ENCODE data around the gene PAPPA.

Gene PAPPA

DNA sequence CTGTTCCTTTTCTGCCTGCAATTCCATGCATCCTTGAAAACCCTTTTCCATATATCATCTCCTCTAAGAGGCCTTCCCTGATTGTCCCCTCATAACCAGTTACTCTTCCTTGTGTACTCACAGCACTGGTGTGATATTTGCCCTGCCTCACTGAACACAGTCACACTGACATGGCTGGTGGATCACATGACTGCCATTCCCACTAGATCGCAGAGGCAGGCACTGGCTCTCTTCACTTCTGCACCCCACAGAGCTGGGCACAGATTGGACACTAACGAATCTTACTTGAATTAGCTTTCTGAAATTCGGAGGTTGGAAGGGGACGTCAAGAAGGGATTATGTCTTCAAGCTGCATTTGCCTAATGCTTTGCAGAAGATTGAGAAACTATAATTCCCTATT, 208.0 kb downstream of the PAPPA start:
- Histone ChIP-seq H3K18ac (ENCODE audit: low read length) (no peak overlapping the region), H3K4me3 (ENCODE audit: low read length) (no peak overlapping the region), H3K4me2 (ENCODE audit: low read length) (no peak overlapping the region), H2BK5ac (ENCODE audit: low read length) (no peak overlapping the region), H3K56ac (ENCODE audit: low read length) (no peak overlapping the region), H3K27ac (ENCODE audit: low read depth, low read length) (no peak overlapping the region), H3K4ac (ENCODE audit: low read depth, low read length) (no peak overlapping the region), H2BK15ac (replicated peaks; ENCODE audit: low read depth) (no peak overlapping the region), H3K4me1 (ENCODE audit: control insufficient read depth, low read depth, low read length) (no peaks in the 10 kb centered on the region), H4K8ac (ENCODE audit: low read depth, low read length) (no peak overlapping the region), H3K79me2 (ENCODE audit: control insufficient read depth, insufficient read depth, low read length) (no peaks in the 10 kb centered on the region), H3K79me1 (ENCODE audit: low read length) (no peaks in the 10 kb centered on the region), H3K27me3 (ENCODE audit: insufficient read depth, low read length, poor library complexity) (no peaks in the 10 kb centered on the region), H2BK120ac (ENCODE audit: low read depth, low read length) (no peak overlapping the region), H3K23ac (ENCODE audit: low read length) (no peak overlapping the region), H4K5ac (ENCODE audit: low read length) (no peak overlapping the region), H3K9ac (ENCODE audit: low read length) (no peak overlapping the region), H2AK5ac (ENCODE audit: low read length) (no peak overlapping the region), H3K36me3 (ENCODE audit: control insufficient read depth, insufficient read depth, low read length) (no peaks in the 10 kb centered on the region)
- DNase-seq: no peak
- no CpG with 5 or more reads among the region's 4 CpGs for WGBS (ENCODE audit: extremely low coverage, insufficient coverage, low lambda C conversion rate)

DNA sequence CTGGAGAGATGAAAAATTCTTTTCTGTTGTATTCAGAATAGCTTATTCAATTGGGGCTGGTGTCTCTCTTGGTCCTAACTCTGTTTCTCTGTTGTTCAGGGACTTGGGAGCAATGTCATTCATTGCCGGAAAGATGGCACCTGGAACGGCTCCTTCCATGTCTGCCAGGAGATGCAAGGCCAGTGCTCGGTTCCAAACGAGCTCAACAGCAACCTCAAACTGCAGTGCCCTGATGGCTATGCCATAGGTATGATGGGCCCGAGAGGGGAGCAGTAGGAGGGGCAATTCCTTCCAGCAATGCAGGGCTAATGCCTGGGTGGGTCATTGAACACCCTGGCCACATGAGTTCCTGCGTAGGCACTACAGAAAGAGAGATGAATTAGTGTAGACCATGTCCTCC, 208.9 kb downstream of the PAPPA start:
- Histone ChIP-seq H3K4ac (ENCODE audit: low read depth, low read length) (no peak overlapping the region), H3K9ac (ENCODE audit: low read length) (no peak overlapping the region), H4K8ac (ENCODE audit: low read depth, low read length) (no peak overlapping the region), H3K23ac (ENCODE audit: low read length) (no peak overlapping the region), H3K79me2 (ENCODE audit: control insufficient read depth, insufficient read depth, low read length) (no peaks in the 10 kb centered on the region), H3K27me3 (ENCODE audit: insufficient read depth, low read length, poor library complexity) (no peaks in the 10 kb centered on the region), H3K18ac (ENCODE audit: low read length) (no peak overlapping the region), H2BK120ac (ENCODE audit: low read depth, low read length) (no peak overlapping the region), H2BK15ac (replicated peaks; ENCODE audit: low read depth) (no peak overlapping the region), H3K4me1 (ENCODE audit: control insufficient read depth, low read depth, low read length) (no peaks in the 10 kb centered on the region), H3K56ac (ENCODE audit: low read length) (no peak overlapping the region), H3K4me2 (ENCODE audit: low read length) (no peak overlapping the region), H3K79me1 (ENCODE audit: low read length) (no peaks in the 10 kb centered on the region), H3K36me3 (ENCODE audit: control insufficient read depth, insufficient read depth, low read length) (no peaks in the 10 kb centered on the region), H4K5ac (ENCODE audit: low read length) (no peak overlapping the region), H2BK5ac (ENCODE audit: low read length) (no peak overlapping the region), H2AK5ac (ENCODE audit: low read length) (no peak overlapping the region), H3K27ac (ENCODE audit: low read depth, low read length) (no peak overlapping the region), H3K4me3 (ENCODE audit: low read length) (no peak overlapping the region)
- WGBS (ENCODE audit: extremely low coverage, insufficient coverage, low lambda C conversion rate): no CpG with 5 or more reads among the region's 6 CpGs
- DNase-seq: no peak

DNA sequence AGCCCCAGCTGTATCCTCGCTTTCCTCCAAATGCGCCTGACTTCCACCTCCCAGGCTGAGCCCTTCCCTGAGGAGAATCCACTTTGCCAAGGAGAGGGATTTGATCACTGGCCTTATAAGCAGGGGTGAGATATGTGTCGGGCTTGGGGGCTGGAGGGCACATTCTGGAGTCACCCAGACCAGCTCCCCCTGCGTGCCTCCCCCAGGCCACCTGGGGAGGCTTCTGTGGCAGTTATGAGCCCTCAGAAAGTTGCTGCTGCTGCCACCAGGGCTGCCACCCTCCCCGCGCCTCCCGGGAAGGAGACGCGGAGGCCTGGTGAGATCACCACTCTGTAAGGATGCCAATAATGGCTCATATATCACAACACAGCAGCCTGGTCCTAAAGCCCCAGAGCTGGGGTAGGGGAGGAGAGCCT, 211.5 kb downstream of the PAPPA start:
- peak; percentile 19 for DNase-seq
- WGBS (ENCODE audit: extremely low coverage, insufficient coverage, low lambda C conversion rate): no CpG with 5 or more reads among the region's 9 CpGs
- Histone ChIP-seq H3K4me2 (ENCODE audit: low read length) (no peak overlapping the region), H4K8ac (ENCODE audit: low read depth, low read length) (no peak overlapping the region), H3K79me1 (ENCODE audit: low read length) (no peaks in the 10 kb centered on the region), H3K27me3 (ENCODE audit: insufficient read depth, low read length, poor library complexity) (no peaks in the 10 kb centered on the region), H3K56ac (ENCODE audit: low read length) (no peak overlapping the region), H3K27ac (ENCODE audit: low read depth, low read length) (no peak overlapping the region), H4K5ac (ENCODE audit: low read length) (no peak overlapping the region), H2BK5ac (ENCODE audit: low read length) (no peak overlapping the region), H3K36me3 (ENCODE audit: control insufficient read depth, insufficient read depth, low read length) (no peaks in the 10 kb centered on the region), H2AK5ac (ENCODE audit: low read length) (no peak overlapping the region), H3K79me2 (ENCODE audit: control insufficient read depth, insufficient read depth, low read length) (no peaks in the 10 kb centered on the region), H3K4me3 (ENCODE audit: low read length) (no peak overlapping the region), H3K4me1 (ENCODE audit: control insufficient read depth, low read depth, low read length) (no peaks in the 10 kb centered on the region), H3K9ac (ENCODE audit: low read length) (no peak overlapping the region), H3K4ac (ENCODE audit: low read depth, low read length) (no peak overlapping the region), H2BK120ac (ENCODE audit: low read depth, low read length) (no peak overlapping the region), H3K18ac (ENCODE audit: low read length) (no peak overlapping the region), H3K23ac (ENCODE audit: low read length) (no peak overlapping the region), H2BK15ac (replicated peaks; ENCODE audit: low read depth) (no peak overlapping the region)

DNA sequence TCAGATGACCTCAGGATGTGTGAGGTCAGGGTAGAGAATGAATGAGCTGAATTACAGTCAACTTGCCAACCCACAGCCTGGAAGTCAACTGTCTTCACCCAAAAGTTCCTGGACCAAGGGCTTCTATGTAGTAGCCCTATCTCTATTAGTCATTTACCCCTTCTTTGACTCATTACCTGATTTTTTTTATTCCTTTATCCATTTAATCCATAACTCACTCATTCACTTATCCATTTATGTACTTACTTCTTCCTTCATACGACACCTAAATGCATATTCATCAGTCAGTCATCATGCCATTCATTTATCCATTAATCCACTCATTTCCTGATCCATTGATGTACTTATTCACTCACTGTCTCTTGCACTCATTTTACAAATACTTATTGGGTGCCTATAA, 212.7 kb downstream of the PAPPA start:
- Histone ChIP-seq H3K36me3 (ENCODE audit: control insufficient read depth, insufficient read depth, low read length) (no peaks in the 10 kb centered on the region), H3K4me1 (ENCODE audit: control insufficient read depth, low read depth, low read length) (no peaks in the 10 kb centered on the region), H2BK15ac (replicated peaks; ENCODE audit: low read depth) (no peak overlapping the region), H3K4me2 (ENCODE audit: low read length) (no peak overlapping the region), H2BK5ac (ENCODE audit: low read length) (no peak overlapping the region), H3K27me3 (ENCODE audit: insufficient read depth, low read length, poor library complexity) (no peaks in the 10 kb centered on the region), H2BK120ac (ENCODE audit: low read depth, low read length) (no peak overlapping the region), H3K18ac (ENCODE audit: low read length) (no peak overlapping the region), H3K9ac (ENCODE audit: low read length) (no peak overlapping the region), H3K4me3 (ENCODE audit: low read length) (no peak overlapping the region), H4K5ac (ENCODE audit: low read length) (no peak overlapping the region), H3K27ac (ENCODE audit: low read depth, low read length) (no peak overlapping the region), H3K56ac (ENCODE audit: low read length) (no peak overlapping the region), H2AK5ac (ENCODE audit: low read length) (no peak overlapping the region), H3K79me1 (ENCODE audit: low read length) (no peaks in the 10 kb centered on the region), H4K8ac (ENCODE audit: low read depth, low read length) (no peak overlapping the region), H3K79me2 (ENCODE audit: control insufficient read depth, insufficient read depth, low read length) (no peaks in the 10 kb centered on the region), H3K4ac (ENCODE audit: low read depth, low read length) (no peak overlapping the region), H3K23ac (ENCODE audit: low read length) (no peak overlapping the region)
- WGBS (ENCODE audit: extremely low coverage, insufficient coverage, low lambda C conversion rate): 21% methylated on average over 1 of the region's 1 CpG
- DNase-seq: no peak

DNA sequence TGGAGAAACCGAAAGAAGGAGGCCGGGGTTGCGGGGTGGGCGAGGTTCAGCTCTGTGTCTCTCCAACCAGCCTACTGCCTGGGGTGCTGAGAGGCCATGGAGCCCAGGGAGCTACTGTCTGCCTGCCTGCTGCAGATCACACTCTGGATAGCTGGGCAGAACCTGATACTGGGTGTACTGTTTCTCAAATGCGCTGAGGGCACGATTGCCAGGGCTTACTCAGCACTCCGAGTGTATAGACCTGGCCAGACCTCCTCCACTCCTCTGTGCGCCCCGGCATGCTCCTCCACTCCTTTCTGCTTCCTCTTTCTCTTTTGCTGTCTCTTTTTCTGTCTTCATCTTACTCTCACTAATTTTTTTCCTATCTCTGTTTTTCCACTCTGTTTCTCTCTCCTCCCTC, 215.1 kb downstream of the PAPPA start:
- Histone ChIP-seq H3K79me1 (ENCODE audit: low read length) (no peaks in the 10 kb centered on the region), H2BK5ac (ENCODE audit: low read length) (no peak overlapping the region), H3K23ac (ENCODE audit: low read length) (no peak overlapping the region), H2BK120ac (ENCODE audit: low read depth, low read length) (no peak overlapping the region), H3K36me3 (ENCODE audit: control insufficient read depth, insufficient read depth, low read length) (no peaks in the 10 kb centered on the region), H3K56ac (ENCODE audit: low read length) (no peak overlapping the region), H3K79me2 (ENCODE audit: control insufficient read depth, insufficient read depth, low read length) (no peaks in the 10 kb centered on the region), H3K9ac (ENCODE audit: low read length) (no peak overlapping the region), H4K8ac (ENCODE audit: low read depth, low read length) (no peak overlapping the region), H3K27ac (ENCODE audit: low read depth, low read length) (no peak overlapping the region), H2BK15ac (replicated peaks; ENCODE audit: low read depth) (no peak overlapping the region), H3K4me3 (ENCODE audit: low read length) (no peak overlapping the region), H3K4me2 (ENCODE audit: low read length) (no peak overlapping the region), H3K4me1 (ENCODE audit: control insufficient read depth, low read depth, low read length) (no peaks in the 10 kb centered on the region), H2AK5ac (ENCODE audit: low read length) (no peak overlapping the region), H3K4ac (ENCODE audit: low read depth, low read length) (no peak overlapping the region), H4K5ac (ENCODE audit: low read length) (no peak overlapping the region), H3K27me3 (ENCODE audit: insufficient read depth, low read length, poor library complexity) (no peaks in the 10 kb centered on the region), H3K18ac (ENCODE audit: low read length) (no peak overlapping the region)
- no CpG with 5 or more reads among the region's 9 CpGs for WGBS (ENCODE audit: extremely low coverage, insufficient coverage, low lambda C conversion rate)
- no peak for DNase-seq

DNA sequence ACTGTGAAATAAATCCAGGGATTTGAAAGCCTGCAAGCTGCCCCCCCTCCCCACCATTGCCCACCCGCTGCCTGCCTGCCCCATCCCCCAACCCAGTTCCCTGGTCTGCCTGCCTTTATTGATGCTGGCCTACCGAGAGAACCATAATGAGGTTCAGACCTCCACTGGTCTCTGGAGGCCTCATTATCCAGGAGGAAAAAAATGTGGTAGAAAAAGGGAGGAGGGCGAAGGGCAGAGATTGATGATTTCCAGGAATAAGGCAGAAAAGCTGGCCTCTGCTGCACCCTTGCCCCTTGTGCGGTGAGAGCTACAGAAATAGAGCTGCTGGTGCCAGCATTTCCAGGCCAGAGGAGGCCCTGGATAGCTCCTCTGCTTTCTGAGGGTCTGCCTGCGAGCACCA, 216.1 kb downstream of the PAPPA start:
- Histone ChIP-seq H3K9ac (ENCODE audit: low read length) (no peak overlapping the region), H3K4me1 (ENCODE audit: control insufficient read depth, low read depth, low read length) (no peaks in the 10 kb centered on the region), H2BK15ac (replicated peaks; ENCODE audit: low read depth) (no peak overlapping the region), H3K27me3 (ENCODE audit: insufficient read depth, low read length, poor library complexity) (no peaks in the 10 kb centered on the region), H2AK5ac (ENCODE audit: low read length) (no peak overlapping the region), H4K8ac (ENCODE audit: low read depth, low read length) (no peak overlapping the region), H3K23ac (ENCODE audit: low read length) (no peak overlapping the region), H3K36me3 (ENCODE audit: control insufficient read depth, insufficient read depth, low read length) (no peaks in the 10 kb centered on the region), H3K4me2 (ENCODE audit: low read length) (no peak overlapping the region), H3K79me1 (ENCODE audit: low read length) (no peaks in the 10 kb centered on the region), H3K79me2 (ENCODE audit: control insufficient read depth, insufficient read depth, low read length) (no peaks in the 10 kb centered on the region), H4K5ac (ENCODE audit: low read length) (no peak overlapping the region), H3K4ac (ENCODE audit: low read depth, low read length) (no peak overlapping the region), H3K18ac (ENCODE audit: low read length) (no peak overlapping the region), H3K27ac (ENCODE audit: low read depth, low read length) (no peak overlapping the region), H3K56ac (ENCODE audit: low read length) (no peak overlapping the region), H2BK120ac (ENCODE audit: low read depth, low read length) (no peak overlapping the region), H2BK5ac (ENCODE audit: low read length) (no peak overlapping the region), H3K4me3 (ENCODE audit: low read length) (no peak overlapping the region)
- DNase-seq: no peak
- WGBS (ENCODE audit: extremely low coverage, insufficient coverage, low lambda C conversion rate): no CpG with 5 or more reads among the region's 5 CpGs

All from mesendoderm (in vitro differentiated cells).